Spinal cord (tissue), 10 donors: ENCODE data around the gene CD63. TPM values are rescaled to one million over a fixed set of nuclear protein-coding genes. Genes with fewer than 3 reads are reported as not detected.

Experiments used
- DNase-seq, 6 donors: peaks; one replicate each; pipeline versions ENCODE4 v3.0.0 to v3.0.0-alpha.2; 2013 to 2015; ENCODE audit warnings: low spot score in 6 of 6, low read depth in 4 of 6
- H3K27ac ChIP-seq: one replicate; pipeline ENCODE4 v1.5.1; 2013; ENCODE audit warnings: low read depth, low read length, control low read depth
- H3K27me3 ChIP-seq: one replicate; pipeline ENCODE4 v1.6.1; 2013; ENCODE audit warnings: low read length; ENCODE audit not compliant: control insufficient read depth, insufficient read depth
- H3K36me3 ChIP-seq: one replicate; pipeline ENCODE4 v1.6.1; 2013; ENCODE audit warnings: low read length; ENCODE audit not compliant: control insufficient read depth, insufficient read depth
- H3K4me1 ChIP-seq: one replicate; pipeline ENCODE4 v1.6.1; 2013; ENCODE audit warnings: low read length; ENCODE audit not compliant: control insufficient read depth, insufficient read depth
- H3K4me3 ChIP-seq: one replicate; pipeline ENCODE4 v1.5.1; 2013; ENCODE audit warnings: low read depth, low read length, control low read depth
- H3K9me3 ChIP-seq: one replicate; pipeline ENCODE4 v1.6.1; 2013; ENCODE audit warnings: low read length; ENCODE audit not compliant: control insufficient read depth, insufficient read depth
- WGBS: methylation state at CpG from one replicate; pipeline ENCODE4 v1.1.5; 2013; ENCODE audit warnings: missing lambda C conversion rate; ENCODE audit not compliant: insufficient coverage; 5-methylcytosine and 5-hydroxymethylcytosine counted together
- polyA plus RNA-seq, 2 donors: library from polyadenylated mRNA; unstranded; fragments of 120-200 nt; gene quantifications; one replicate each; pipeline ENCODE4 v1.2.1, GENCODE V29; 2013; ENCODE audit not compliant: insufficient read length in 2 of 2
- total RNA-seq, 2 donors: library from RNA; depleted of rRNA in 1 of 2; stranded (reverse); fragments of 120-200 nt in 1 of 2; fragments of >200 nt in 1 of 2; gene quantifications; one replicate each; pipeline versions ENCODE4 v1.2.3 to v1.2.4, GENCODE V29; 2013 to 2014
- donor health status: healthy.

The CD63 gene
- total and polyA plus RNA-seq, 4 donors, result 419 to 943 (median 530) TPM

DNA sequence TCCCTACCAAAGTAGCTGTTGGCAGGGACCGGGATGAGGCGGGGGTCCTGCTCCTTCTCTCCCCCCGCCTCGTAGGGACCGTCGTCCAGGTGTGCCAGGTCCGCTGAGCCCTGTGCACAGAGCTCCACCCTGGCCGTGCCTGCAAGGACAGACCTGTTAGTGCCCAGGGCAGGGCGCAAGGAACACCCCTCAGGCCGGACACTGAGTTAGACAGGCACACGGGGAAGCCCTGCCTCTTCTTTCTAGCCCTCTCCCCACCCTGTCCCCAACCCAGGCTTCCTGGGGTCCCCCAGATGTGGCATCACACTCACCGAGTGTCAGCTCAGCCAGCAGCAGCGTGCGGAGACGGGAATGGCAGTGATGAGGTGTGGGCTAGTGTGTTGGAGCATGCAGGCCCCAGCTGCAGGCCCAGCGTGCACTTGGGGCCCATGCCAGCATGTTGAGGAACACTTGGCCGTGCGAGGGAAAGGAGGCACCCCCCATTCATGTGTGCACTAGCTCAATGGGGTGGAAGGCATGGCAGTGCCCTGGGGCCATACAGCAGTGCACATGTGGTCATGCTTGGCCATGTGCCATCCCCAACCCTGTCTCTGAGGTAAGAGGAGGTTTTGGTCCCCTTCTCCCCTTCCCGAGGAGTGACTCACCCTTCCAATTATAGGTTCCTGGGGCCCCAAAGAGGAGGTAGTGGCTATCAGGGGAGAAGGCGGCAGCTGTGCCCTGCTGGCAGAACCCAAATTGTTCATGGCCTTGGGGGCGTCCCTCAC is 28.4 kb downstream of the CD63 start:
- H3K27ac ChIP-seq, result no peak overlapping the region
- H3K27me3 ChIP-seq, result no peaks in the 10 kb centered on the region
- H3K36me3 ChIP-seq, result peaks cover 55% of the 10 kb centered on the region
- DNase-seq, result peak in 1 of 6 donors; percentile 12
- peaks cover 21% of the 10 kb centered on the region for H3K4me1 ChIP-seq
- 80% methylated on average over 16 of the region's 21 CpGs for WGBS
- H3K4me3 ChIP-seq, result no peak overlapping the region
- H3K9me3 ChIP-seq, result no peaks in the 10 kb centered on the region

DNA sequence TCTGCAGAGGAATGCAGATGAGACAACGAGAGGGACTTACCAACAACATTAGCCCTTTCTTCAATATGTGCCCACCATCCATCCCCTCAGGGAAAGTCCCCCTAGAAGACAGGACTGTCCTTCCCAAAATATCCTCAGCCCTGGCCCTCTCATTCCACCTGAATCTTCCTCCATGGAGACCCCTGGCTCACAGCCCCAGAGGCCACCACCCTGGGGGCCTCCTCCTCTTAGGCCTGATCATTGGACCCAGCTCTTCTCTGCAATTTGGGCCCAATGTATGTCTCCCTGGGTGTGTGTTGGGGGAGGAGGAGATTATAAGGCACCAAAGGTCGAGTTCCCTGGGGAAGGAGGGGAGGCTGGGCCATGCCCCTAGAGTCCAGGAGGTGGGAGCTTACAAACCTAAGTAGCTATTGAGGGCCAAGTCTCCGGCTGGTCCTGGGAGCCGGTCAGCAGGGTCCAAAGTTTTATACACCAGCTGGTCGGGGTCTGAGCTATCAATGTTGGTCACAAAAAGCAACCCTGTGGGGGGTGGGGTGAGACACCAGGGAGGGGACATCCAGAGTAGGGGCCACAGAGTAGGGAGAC is 29.2 kb downstream of the CD63 start:
- 72% methylated on average over 5 of the region's 5 CpGs for WGBS
- H3K4me1 ChIP-seq, result peaks cover 16% of the 10 kb centered on the region
- H3K27ac ChIP-seq, result no peak overlapping the region
- peaks cover 63% of the 10 kb centered on the region for H3K36me3 ChIP-seq
- no peaks in the 10 kb centered on the region for H3K27me3 ChIP-seq
- no peaks in the 10 kb centered on the region for H3K9me3 ChIP-seq
- no peak for DNase-seq
- no peak overlapping the region for H3K4me3 ChIP-seq

DNA sequence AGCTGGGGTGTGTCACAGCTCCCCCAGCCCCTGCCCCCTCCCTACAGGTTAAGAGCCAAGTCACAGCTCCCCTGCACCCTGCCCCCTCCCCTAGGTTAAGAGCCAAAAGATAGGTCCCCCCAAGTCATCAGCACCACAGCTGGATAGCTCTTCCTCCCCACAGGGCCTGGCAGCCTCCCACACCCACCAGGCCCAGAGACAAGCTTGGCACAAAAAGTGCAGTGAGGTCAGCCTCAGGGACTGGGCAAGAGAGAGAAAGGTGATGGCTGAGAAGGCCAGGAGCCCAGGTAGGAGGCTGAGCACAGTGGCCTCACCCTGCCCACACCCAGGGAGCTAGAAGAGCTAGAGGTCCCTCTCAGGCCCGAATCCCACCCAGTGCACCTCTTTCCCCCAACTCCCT is 29.8 kb downstream of the CD63 start:
- WGBS, result no CpG with 5 or more reads among the region's 1 CpG
- Histone ChIP-seq H3K27ac (no peak overlapping the region), H3K4me3 (no peak overlapping the region), H3K9me3 (no peaks in the 10 kb centered on the region), H3K4me1 (peaks cover 14% of the 10 kb centered on the region), H3K27me3 (no peaks in the 10 kb centered on the region), H3K36me3 (peaks cover 69% of the 10 kb centered on the region)
- no peak for DNase-seq

DNA sequence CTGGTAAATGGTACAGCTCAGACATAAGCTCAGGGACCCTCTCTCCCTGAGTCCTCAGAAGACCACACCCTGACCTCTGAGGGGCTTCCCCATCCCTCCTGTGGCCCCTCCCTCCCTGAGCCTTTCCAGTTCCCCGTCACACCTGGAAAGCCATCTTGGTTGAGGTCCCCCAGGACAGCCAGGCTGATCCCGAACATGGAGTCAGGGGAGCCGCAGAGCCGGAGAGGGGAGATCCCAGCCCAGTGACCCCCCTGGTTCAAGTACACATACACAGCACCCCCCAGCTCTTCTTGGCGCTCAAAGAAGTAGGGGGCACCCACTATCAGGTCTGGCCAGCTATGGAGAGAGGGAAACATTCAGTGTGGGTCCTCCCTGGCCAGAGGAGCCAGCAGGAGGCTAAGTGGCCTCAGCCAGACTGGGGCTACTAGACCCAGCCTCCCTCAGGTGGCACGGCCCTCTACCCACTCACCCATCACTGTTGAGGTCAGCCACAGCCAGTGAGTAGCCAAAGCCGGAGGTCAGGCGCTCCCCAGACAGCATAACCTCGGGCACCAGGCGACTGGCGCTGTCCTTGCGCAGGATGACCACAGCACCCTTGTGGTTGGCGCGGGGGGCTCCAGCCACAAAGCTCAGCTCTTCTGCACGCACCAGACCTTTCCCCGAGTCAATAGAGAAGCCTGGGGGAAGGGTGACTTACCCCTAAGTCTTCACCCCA is 30.4 kb downstream of the CD63 start:
- H3K36me3 ChIP-seq, result peaks cover 75% of the 10 kb centered on the region
- no peak overlapping the region for H3K27ac ChIP-seq
- no peaks in the 10 kb centered on the region for H3K27me3 ChIP-seq
- no peaks in the 10 kb centered on the region for H3K9me3 ChIP-seq
- WGBS, result 88% methylated on average over 14 of the region's 16 CpGs
- no peak for DNase-seq
- peaks cover 8% of the 10 kb centered on the region for H3K4me1 ChIP-seq
- H3K4me3 ChIP-seq, result no peak overlapping the region

DNA sequence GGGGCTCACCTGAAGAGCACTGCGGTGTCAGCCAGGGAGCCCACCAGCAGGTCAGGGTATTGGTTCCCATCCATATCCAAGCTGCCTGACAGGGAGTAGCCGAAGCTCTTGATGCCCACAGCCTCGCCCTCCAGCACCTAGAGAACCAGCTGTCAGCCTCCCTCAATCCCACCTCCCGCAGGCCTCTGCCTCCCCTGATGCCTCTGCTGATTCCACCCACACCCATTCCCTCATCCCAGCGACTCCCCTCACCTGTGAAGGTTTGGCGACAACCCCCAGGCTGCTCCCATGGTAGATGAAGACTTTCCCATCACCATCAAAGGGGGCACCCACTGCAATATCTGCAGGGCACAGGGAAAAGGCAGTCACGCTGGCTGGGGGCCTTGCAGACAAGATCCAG is 31.1 kb downstream of the CD63 start:
- no peak for DNase-seq
- H3K4me1 ChIP-seq, result peaks cover 1% of the 10 kb centered on the region
- H3K4me3 ChIP-seq, result no peak overlapping the region
- WGBS, result 85% methylated on average over 6 of the region's 7 CpGs
- no peaks in the 10 kb centered on the region for H3K27me3 ChIP-seq
- no peak overlapping the region for H3K27ac ChIP-seq
- peaks cover 77% of the 10 kb centered on the region for H3K36me3 ChIP-seq
- H3K9me3 ChIP-seq, result no peaks in the 10 kb centered on the region

DNA sequence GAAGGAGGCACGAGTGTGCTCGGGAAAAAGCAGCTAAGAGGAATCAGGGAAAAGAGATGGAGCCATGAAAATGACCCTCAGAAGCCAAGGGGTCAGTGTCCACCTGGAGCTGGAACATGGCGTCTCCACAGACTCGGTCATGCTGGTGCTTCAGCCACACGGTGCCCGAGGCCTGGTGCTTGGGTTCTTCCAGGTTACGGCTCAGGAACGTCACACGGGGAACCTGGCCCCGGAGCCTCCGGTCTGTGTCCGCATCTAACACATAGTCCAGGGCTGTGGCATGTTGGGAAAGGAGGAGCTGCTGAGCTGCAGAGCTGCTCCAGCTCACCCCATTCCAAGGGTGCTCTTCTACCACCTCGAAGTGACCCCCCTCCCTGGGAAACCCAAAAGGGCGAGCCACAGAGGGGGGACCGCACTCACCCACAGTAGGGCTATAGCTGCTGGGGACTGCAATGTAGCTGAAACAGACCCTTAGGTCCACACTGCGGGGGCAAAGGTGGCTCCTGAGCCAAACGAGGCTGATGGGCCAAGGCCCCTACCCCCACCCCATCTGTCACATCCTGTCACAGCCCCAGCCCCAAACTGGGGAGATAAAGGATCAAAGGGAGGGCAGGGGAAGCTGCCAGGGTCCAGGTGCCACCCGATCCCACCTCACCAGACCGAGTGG is 31.9 kb downstream of the CD63 start:
- Histone ChIP-seq H3K4me3 (no peak overlapping the region), H3K9me3 (no peaks in the 10 kb centered on the region), H3K4me1 (no peaks in the 10 kb centered on the region), H3K27me3 (no peaks in the 10 kb centered on the region), H3K27ac (no peak overlapping the region), H3K36me3 (peaks cover 79% of the 10 kb centered on the region)
- 93% methylated on average over 16 of the region's 19 CpGs for WGBS
- no peak for DNase-seq

DNA sequence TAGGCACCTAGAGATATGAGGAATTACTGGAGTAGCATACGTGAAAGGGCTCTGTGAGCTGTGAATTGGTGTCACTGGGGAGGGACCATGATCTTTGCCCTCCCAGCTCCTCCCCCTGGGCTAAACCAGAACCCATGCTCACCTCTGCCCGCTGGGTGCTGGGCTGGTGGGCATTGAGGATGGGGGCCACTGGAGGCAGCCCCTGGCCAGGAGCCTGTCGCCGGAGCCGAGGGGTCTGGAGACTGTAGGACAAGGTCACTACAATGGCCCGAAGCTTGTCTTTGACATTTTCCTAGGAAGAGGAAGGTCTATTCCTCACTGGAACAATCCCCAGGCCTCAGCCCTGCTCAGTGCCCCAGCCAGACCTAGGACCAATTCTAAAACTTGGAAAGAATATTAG is 32.7 kb downstream of the CD63 start:
- Histone ChIP-seq H3K27ac (no peak overlapping the region), H3K4me3 (no peak overlapping the region), H3K36me3 (peaks cover 79% of the 10 kb centered on the region), H3K9me3 (no peaks in the 10 kb centered on the region), H3K27me3 (no peaks in the 10 kb centered on the region), H3K4me1 (no peaks in the 10 kb centered on the region)
- WGBS, result 95% methylated on average over 4 of the region's 6 CpGs
- DNase-seq, result no peak

DNA sequence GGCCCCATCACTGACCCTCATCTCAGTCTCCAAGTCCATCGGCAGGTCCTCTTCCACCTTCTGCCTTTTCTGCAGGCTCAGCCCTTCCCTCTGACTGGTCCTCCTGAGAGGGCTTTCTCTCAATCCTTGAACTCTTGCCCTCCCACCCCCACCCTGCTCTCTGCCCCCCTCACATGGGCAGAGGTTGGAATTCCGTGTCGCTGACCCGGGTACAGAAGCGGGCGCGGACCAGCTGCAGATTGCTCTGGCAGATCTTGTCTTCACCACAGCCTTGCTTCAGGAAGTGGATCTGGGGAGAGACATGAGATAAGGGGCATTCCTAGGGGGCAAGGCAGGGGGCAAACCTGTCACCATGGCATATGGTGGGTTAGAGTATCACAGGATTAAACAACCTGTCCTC is 33.5 kb downstream of the CD63 start:
- H3K9me3 ChIP-seq, result no peaks in the 10 kb centered on the region

DNA sequence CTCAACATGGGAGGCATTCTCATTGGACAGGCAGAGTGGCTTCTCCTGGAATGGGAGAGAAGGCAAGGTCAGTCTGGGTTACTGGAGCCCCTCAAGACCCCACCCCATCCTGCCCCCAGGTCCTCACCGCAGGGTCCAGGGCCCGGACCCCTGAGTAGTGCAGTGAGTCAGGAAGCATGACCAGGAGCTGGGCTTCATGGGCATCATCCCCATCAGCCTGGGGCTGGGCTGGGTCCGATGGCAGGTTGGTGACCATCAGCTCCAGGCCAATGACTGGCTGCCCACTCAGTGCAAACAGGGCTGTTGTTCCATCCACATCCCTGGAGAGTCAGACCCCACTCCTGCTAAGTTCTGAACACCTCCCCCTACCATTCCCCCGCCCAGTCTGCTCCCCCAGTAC is 34.2 kb downstream of the CD63 start:
- Histone ChIP-seq H3K4me3 (no peak overlapping the region), H3K9me3 (no peaks in the 10 kb centered on the region), H3K4me1 (no peaks in the 10 kb centered on the region), H3K27me3 (no peaks in the 10 kb centered on the region), H3K36me3 (peaks cover 67% of the 10 kb centered on the region), H3K27ac (no peak overlapping the region)
- 94% methylated on average over 4 of the region's 4 CpGs for WGBS
- DNase-seq, result no peak

More for the DNA sequence above, 33.5 kb downstream of the CD63 start:
- no peak overlapping the region for H3K27ac ChIP-seq
- H3K27me3 ChIP-seq, result no peaks in the 10 kb centered on the region
- H3K36me3 ChIP-seq, result peaks cover 74% of the 10 kb centered on the region
- no peaks in the 10 kb centered on the region for H3K4me1 ChIP-seq
- DNase-seq, result no peak
- WGBS, result 100% methylated on average over 1 of the region's 7 CpGs
- no peak overlapping the region for H3K4me3 ChIP-seq
